Body of pancreas (tissue), 4 donors: Measurements from ENCODE around the gene ASB5. TPM values are rescaled to one million over a fixed set of nuclear protein-coding genes. Genes with fewer than 3 reads are reported as not detected.

Source experiments
- ATAC-seq: fragments of 150-250 bp; one replicate; pipeline ENCODE4 v1.9.1; 2016
- DNase-seq, 4 donors: peaks; one replicate each; pipeline ENCODE4 v3.0.0-alpha.2; 2019
- H3K27ac ChIP-seq, 4 donors: fragments of 200-600 bp; sonication (generic); 1 replicate in 3 of 4; 2 replicates in 1 of 4; pipeline versions ENCODE4 v1.5.1 to v1.6.1; 2016 to 2019; ENCODE audit warnings: mild to moderate bottlenecking in 1 of 4, mixed read lengths in 1 of 4, moderate library complexity in 1 of 4
- H3K27me3 ChIP-seq, 2 donors: fragments of 200-600 bp; sonication (generic); one replicate each; pipeline ENCODE4 v1.6.0; 2016; ENCODE audit warnings: mild to moderate bottlenecking in 1 of 2
- H3K36me3 ChIP-seq, 2 donors: fragments of 200-600 bp; sonication (generic); replicated peaks in 1 of 2; 2 replicates each; pipeline ENCODE4 v1.5.1; 2016; ENCODE audit warnings: low read depth in 2 of 2; ENCODE audit not compliant: insufficient read depth in 1 of 2
- H3K4me1 ChIP-seq: fragments of 200-600 bp; sonication (generic); one replicate; pipeline ENCODE4 v1.6.0; 2016
- H3K4me3 ChIP-seq, 2 donors: fragments of 200-600 bp; sonication (generic); 1 replicate in 1 of 2; 2 replicates in 1 of 2; pipeline ENCODE4 v1.5.1; 2016 to 2019
- H3K9me3 ChIP-seq, 3 donors: fragments of 200-600 bp; sonication (generic); 1 replicate in 2 of 3; 2 replicates in 1 of 3; pipeline ENCODE4 v1.5.1; 2016
- POLR2A ChIP-seq, 3 donors: fragments of 450-650 bp; IDR thresholded peaks; one replicate each; pipeline ENCODE4 v1.6.1; 2016; ENCODE audit warnings: antibody characterized with exemption in 3 of 3, mild to moderate bottlenecking in 2 of 3
- WGBS, 2 donors: methylation state at CpG; one replicate each; pipeline ENCODE4 v1.1.5; 2017; 5-methylcytosine and 5-hydroxymethylcytosine counted together
- intact Hi-C: fragments of 100-400 bp; cut with DNase I; formaldehyde crosslinking; loops from one replicate; pipeline ENCODE4 v1.15.1; 2023
- total RNA-seq, 2 donors: library from RNA; depleted of rRNA; stranded (reverse); fragments of >200 nt; gene quantifications; one replicate each; pipeline ENCODE4 v1.1.0, GENCODE V29; 2016
- TF ChIP-seq, protein P1 (sequence below), 7 experiments: fragments of 450-650 bp in 4 of 7; fragments of 200-600 bp in 3 of 7; sonication (generic) in 3 of 7; IDR thresholded peaks; one replicate each; pipeline ENCODE4 v1.5.1; 2016 to 2019; ENCODE audit warnings: antibody characterized with exemption in 7 of 7

Gene ASB5
- total RNA-seq, 2 donors from 2014 or later, result not detected

DNA sequence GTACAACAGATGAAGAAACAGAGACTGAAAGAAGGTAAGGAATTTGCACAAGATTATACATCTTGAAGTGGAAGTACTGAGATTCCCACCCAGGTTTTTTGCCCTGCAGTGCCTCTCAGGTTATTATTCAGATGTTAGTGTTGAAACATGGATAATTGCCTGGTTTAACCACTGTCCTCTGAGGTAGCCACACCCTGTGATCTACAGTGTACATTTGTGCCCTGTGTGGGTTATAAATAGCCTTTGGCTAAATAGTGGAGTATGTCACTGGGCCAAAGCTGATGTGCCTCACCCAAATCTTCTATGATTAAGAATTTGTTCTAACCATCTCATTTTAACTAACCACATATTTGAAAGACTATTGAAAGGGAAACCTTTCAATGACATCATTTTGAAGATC is 5.4 kb upstream of the ASB5 start:
- no peaks in the 10 kb centered on the region for H3K9me3 ChIP-seq
- no peak overlapping the region for H3K27ac ChIP-seq
- H3K27me3 ChIP-seq, result no peaks in the 10 kb centered on the region
- no peaks in the 10 kb centered on the region for H3K36me3 ChIP-seq
- TF ChIP-seq POLR2A (IDR thresholded peaks at IDR 0.05), result no peak
- TF ChIP-seq, protein P1, sequence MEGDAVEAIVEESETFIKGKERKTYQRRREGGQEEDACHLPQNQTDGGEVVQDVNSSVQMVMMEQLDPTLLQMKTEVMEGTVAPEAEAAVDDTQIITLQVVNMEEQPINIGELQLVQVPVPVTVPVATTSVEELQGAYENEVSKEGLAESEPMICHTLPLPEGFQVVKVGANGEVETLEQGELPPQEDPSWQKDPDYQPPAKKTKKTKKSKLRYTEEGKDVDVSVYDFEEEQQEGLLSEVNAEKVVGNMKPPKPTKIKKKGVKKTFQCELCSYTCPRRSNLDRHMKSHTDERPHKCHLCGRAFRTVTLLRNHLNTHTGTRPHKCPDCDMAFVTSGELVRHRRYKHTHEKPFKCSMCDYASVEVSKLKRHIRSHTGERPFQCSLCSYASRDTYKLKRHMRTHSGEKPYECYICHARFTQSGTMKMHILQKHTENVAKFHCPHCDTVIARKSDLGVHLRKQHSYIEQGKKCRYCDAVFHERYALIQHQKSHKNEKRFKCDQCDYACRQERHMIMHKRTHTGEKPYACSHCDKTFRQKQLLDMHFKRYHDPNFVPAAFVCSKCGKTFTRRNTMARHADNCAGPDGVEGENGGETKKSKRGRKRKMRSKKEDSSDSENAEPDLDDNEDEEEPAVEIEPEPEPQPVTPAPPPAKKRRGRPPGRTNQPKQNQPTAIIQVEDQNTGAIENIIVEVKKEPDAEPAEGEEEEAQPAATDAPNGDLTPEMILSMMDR (IDR thresholded peaks at IDR 0.05), result no peak
- peaks cover 5% of the 10 kb centered on the region for H3K4me1 ChIP-seq
- no peak for DNase-seq
- intact Hi-C loops, result no loop called here
- no peak overlapping the region for H3K4me3 ChIP-seq
- ATAC-seq, result no peak

DNA sequence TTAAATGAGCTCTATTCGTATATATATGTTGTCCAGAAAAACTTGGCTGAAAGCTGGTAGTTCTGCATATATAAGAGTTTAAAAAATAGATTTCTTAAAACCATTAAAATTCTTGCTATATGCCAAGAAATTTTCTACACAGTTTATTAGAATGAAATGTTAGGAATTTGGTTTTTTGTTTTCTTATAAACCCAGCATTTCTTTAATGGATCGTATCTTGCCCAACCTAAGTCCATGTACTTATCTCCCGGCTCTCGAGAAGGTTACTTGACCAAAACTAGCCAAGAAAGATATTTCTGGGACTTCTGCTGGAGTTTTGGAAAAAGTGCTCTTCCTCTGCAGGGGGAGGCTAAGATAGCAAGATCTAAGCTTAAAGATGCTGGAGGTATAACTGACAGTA is 4.7 kb upstream of the ASB5 start:
- TF ChIP-seq, protein P1 (IDR thresholded peaks at IDR 0.05), result no peak
- TF ChIP-seq POLR2A (IDR thresholded peaks at IDR 0.05), result no peak
- intact Hi-C loops, result no loop called here
- peaks cover 5% of the 10 kb centered on the region for H3K4me1 ChIP-seq
- DNase-seq, result no peak
- 76 to 78% methylated on average over 4 of the region's 4 CpGs for WGBS, 2 donors
- no peaks in the 10 kb centered on the region for H3K36me3 ChIP-seq
- H3K27ac ChIP-seq, result no peak overlapping the region
- ATAC-seq, result no peak
- no peaks in the 10 kb centered on the region for H3K27me3 ChIP-seq
- H3K9me3 ChIP-seq, result no peaks in the 10 kb centered on the region
- no peak overlapping the region for H3K4me3 ChIP-seq

DNA sequence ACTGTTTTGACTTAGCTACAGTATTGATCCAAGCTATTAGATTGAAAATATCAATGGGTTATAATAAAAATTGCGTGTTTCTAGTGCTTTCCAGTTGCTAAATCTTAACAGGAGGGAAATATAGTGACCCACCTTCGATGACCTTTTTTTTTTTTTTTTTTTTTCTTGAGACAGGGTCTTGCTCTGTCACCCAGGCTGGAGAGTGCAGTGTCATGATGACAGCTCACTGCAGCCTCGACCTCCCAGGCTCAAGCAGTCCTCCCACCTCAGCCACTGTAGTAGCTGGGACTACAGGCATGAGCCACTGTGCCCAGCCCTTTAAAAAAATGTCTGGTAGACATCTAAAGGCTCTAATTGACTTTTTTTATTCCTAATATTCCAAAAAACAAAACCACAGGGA is 3.8 kb upstream of the ASB5 start:
- Histone ChIP-seq H3K9me3 (no peaks in the 10 kb centered on the region), H3K27ac (no peak overlapping the region), H3K27me3 (no peaks in the 10 kb centered on the region), H3K4me1 (peaks cover 5% of the 10 kb centered on the region), H3K4me3 (no peak overlapping the region), H3K36me3 (no peaks in the 10 kb centered on the region)
- ATAC-seq, result no peak
- TF ChIP-seq, protein P1 (IDR thresholded peaks at IDR 0.05), result no peak
- TF ChIP-seq POLR2A (IDR thresholded peaks at IDR 0.05), result no peak
- DNase-seq, result no peak
- WGBS, 2 donors, result 36 to 51% methylated on average over 3 of the region's 3 CpGs
- intact Hi-C loops, result no loop called here

DNA sequence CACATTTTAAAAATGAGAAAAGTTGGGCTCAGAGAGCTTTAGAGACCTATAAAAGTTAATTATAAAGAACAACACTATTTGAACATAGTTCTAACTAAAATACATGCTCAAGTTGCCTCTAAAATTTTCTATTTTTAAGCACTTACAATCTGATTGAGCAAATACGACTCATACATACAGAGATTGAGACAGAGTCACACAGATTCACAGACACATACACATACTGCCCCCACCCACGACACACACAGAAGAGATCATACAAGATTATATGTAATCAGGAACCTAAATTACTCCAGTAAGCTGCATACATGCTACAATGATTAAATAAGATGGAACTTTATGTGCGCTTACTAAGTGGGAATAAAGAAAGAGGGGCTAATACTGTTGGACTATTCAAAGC is 2.7 kb upstream of the ASB5 start:
- intact Hi-C loops, result no loop called here
- Histone ChIP-seq H3K36me3 (no peaks in the 10 kb centered on the region), H3K4me3 (no peak overlapping the region), H3K27me3 (no peaks in the 10 kb centered on the region), H3K9me3 (no peaks in the 10 kb centered on the region), H3K4me1 (peaks cover under 1% of the 10 kb centered on the region), H3K27ac (no peak overlapping the region)
- no peak for ATAC-seq
- no peak for TF ChIP-seq POLR2A (IDR thresholded peaks at IDR 0.05)
- TF ChIP-seq, protein P1 (IDR thresholded peaks at IDR 0.05), result no peak
- 64 to 72% methylated on average over 3 of the region's 3 CpGs for WGBS, 2 donors
- no peak for DNase-seq

DNA sequence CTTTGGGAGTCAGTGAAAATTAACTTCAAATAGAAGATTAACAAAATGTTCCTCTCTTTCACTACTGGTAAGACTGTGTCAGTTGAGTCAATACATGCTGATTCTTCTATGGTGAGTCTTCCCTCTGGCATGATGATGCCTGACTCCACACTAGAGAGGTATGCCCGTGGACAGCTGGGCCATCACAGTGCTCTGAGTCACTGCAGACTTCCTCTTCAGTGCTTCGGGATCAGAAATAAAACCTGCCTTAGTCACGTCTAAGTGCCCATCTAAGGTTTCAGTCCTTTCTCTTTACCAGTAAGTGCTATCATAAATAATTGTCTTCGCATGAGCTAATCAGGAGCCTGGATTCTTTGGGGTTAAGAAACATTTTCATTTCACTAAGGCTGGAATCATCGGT is 1.6 kb upstream of the ASB5 start:
- no peaks in the 10 kb centered on the region for H3K36me3 ChIP-seq
- no peak overlapping the region for H3K4me3 ChIP-seq
- TF ChIP-seq POLR2A (IDR thresholded peaks at IDR 0.05), result no peak
- TF ChIP-seq, protein P1 (IDR thresholded peaks at IDR 0.05), result no peak
- H3K27ac ChIP-seq, result no peak overlapping the region
- DNase-seq (no peak), ATAC-seq (no peak)
- no peaks in the 10 kb centered on the region for H3K9me3 ChIP-seq
- 62 to 68% methylated on average over 5 of the region's 5 CpGs for WGBS, 2 donors
- intact Hi-C loops, result no loop called here
- no peaks in the 10 kb centered on the region for H3K27me3 ChIP-seq
- H3K4me1 ChIP-seq, result no peaks in the 10 kb centered on the region
